GM15510 (cell line): ENCODE data around the gene KIF19.

Experiments used
- POLR2A ChIP-seq: IDR thresholded peaks from 3 replicates; pipeline ENCODE4 v1.6.1; 2011; ENCODE audit warnings: borderline replicate concordance; ENCODE audit not compliant: insufficient read length; ENCODE audit errors: extremely low read depth

KIF19 gene

DNA sequence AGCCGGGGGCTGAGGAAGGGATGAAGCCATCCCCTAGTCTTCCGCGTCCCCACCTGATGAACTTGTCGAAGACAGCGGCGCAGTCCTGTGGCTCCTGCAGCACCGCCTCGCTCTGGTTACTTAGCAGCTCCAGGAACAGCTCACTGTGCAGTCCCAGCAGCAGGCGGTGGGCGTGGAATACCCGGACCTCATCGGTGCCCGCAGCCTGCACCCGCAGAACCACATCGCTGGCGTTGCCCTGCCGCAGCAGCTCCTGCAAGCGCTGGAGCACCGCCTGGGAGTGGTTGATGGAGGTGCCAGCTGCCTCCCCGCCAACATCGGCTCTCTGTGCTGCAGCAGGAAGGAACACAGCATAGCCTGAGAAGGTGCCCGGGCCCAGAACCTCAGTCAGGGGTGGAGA is 33.9 kb downstream of the KIF19 start:
- TF ChIP-seq POLR2A = no peak

DNA sequence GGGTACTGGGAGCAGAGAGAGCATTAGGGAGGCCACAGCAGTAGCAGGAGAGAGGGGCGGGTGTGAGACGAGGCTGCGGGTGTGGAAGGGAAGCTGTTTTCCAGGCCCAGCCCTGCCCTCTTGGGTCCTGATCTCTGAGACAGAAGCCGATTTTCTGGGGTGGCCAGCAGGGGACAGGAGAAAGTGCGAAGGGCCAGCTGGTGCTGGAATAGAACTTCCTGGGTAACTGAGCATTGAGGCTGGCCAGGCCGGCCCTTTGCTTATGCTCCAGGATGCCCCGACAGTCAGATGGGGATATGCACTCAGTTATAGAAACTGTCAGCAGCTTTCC is 34.8 kb downstream of the KIF19 start:
- no peak for TF ChIP-seq POLR2A

DNA sequence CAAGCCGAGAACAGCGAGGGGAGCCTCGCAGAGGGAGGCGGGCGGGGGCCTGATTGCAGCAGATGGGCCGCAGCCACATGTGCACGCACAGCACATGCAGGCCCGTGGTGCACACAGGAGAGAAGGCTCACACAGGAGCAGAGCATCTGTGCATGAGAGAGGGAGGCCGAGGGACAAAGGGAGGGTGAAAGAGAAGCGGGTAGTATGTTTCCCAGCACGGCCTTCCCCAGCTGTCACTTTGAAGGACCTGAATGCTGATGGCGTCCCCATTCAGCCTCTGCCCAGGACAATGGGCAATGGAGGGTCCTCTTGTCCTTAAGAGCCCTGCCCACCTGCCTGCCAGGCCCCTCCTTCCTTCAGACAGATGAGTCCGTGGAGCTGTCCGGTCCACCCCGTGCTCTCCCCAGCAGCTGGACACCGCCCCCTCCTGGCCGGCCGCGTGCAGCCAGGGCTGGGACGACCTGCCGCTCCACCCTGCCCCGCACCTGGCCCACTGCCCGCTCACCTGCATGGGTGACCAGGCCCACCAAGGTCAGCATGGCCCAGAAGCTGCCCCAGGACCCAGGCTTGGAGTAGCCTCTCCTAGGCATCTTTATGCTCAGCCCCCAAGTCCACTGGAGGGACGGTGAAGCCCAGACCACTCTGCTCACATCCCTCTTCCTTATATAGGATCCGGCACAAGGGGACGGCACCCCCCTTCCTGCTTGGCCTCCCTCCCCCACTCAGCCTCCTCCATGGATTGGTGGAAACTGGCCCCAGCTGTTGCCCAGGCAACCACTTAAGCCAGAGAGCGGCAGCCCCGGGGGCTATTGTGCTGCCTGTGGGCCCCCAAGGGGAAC is 35.4 kb downstream of the KIF19 start, which contains the start of gene BTBD17:
Gene BTBD17 (minus strand): TSS at position 639 of the 839 bp plus-strand sequence. CDS start 49 bp downstream, at position 590.
- TF ChIP-seq POLR2A = no peak

DNA sequence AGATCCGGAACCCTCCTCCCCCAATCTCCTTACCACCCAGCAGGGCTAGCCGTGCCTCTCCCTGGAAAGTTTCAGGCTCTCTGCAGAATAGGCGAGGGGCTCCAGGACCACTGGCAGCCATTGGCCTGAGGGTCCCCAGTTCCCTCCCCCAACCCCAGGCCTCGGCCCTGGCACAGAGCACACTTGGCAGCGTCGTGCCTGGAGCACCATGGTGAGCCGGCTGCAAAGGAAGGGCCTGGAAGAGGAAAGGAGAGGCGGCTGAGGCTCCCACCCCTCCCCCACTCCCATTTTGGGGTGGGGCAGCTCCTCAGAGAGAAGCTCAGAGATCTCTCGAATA is 36.0 kb downstream of the KIF19 start:
- no peak for TF ChIP-seq POLR2A

DNA sequence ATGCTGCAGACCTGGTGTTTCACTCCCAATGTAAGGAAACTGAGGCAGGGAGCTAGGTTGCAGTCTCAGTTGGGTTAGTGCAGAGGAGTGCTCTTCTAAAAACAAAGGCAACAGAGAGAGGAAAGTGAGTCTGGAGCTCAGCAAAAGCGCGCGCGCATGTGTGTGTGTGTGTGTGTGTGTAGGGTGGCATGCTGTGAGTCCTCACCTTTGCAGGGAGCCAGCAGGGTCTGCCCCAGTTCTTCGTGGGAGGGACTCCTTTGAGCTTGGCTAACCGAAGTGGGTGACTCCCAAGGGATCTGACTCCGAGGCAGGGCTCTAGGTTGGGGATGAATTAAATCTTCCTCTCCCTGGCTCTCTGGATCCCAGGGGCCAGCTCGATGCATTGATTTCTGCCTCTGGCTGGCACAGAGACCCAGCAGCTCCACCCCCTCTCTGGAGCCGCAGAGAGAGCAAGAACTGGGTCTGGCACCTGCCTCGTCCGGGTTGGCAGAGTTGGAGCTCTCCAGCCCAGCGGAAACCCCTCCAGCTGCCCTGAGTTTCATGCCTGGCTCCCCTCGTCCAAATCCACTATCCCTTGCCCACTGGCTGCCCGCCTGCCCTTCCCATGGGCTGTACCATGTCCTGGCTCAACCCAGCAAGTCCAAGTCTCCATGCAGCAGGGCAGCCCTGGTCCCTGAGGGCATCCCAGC is 36.9 kb downstream of the KIF19 start:
- no peak for TF ChIP-seq POLR2A

DNA sequence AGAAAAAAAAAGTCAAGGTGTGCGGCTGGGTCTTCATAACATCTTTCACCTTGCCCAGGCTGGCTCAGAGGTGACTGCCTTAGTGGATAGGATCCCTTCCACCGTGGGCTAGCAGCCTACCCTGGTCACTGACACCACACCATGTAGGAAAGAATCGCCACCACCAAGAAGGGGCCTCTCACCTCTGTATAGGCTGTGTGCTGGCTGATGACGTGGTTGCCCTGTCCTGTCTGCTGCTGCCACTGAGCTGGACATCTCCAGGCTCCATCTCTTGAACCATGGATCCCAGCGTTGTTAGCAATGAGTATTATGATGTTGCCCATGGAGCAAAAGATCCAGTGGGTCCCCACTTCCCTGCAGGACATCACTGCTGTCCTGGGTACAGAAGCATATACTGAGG is 41.2 kb downstream of the KIF19 start, which contains the start of gene GPR142:
Gene GPR142 (plus strand): TSS at position 301 of the 400 bp plus-strand sequence. CDS start 2,035 bp downstream, outside the sequence.
- no peak for TF ChIP-seq POLR2A

DNA sequence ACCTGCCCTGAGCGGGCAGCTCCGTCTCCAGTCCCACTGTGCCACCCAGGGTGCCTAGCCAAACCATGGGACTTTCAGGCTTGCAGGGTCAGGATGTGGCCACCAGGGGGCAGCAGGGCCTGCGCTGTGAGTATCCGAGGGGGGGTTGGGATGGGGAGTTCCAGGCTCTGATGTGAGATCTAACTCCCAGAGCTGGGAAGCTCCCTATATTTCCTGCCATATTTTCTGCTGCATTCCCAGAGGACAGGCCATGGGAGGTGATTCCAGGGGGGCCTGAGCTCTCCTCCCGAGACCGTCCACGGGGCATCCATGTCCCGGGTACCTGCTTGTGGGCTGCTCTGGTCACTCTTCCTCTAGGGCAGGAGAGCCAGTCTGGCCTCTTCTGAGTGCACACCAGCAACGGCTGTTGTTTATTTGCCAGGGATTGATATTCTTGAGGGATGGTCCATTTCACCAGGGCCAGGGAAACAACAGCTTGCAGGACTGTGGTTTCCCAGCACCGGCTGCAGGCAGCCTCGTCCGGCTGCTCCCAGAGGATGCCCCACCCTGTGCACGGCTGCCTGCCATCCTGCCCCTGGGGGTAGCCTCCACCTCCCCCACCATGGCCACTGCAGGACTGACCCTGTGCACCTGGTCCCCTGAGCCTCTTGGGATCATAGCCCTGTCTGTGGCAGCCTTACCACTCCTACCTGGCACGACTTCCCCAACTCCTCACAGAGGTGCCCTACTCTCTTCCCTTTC is 42.5 kb downstream of the KIF19 start:
- TF ChIP-seq POLR2A = no peak

DNA sequence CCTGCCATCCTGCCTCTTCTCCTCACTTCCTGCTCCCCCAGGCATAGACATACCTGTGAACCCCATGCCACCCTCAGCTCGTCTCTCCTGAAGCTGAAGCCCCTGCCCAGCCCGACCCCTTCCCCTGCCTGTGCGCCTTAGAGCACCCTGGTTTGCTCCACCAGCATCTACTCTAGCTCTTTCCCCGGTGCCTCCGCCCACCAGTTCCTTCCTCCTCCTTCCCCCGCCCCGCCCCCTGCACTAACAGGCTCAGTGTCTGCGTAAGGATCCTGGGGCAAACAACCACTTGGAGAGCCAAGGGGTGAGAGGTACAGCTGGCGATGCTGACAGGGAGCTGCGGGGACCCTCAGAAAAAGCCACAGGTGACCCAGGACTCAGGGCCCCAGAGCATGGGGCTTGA is 43.2 kb downstream of the KIF19 start:
- no peak for TF ChIP-seq POLR2A

DNA sequence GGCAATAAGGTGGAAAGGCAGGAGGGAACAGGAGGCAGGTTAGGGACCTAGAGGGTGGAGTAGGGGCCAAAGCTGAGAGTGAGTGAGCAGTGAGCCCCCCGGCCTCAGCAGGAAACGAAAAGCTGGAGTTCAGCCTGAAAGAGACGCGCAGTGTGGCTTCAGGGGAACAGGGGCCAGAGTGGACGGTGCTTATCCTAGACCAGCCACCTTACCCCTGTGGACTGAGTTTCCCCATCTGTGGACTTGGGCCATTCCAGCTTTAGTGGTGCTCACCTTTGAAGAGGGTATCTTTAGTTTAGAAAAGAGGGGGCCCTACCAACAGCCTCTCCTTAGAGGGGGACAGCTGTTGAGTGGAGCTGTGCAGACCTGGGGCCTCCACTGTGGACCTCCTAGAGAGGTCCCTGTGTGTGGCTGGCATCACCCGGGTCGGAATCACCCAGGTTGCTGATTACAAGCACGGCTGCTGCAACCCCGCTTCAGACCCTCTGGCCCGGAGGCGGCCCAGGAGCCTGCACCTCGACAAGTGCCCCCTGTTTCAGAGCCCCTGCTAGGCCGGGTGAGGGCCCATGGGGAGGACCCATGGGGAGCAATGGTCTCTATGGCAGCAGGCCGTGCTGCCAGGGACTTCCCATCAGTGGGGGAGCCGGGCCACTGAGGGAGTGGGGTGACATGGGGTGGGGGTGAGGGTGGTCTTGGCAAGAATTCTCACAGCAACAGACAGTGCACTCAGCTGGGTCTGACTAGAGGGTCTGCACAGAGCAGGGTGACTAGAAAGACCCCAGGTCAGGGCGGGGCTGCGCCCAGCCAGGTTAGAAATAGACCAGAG is 43.9 kb downstream of the KIF19 start:
- no peak for TF ChIP-seq POLR2A

DNA sequence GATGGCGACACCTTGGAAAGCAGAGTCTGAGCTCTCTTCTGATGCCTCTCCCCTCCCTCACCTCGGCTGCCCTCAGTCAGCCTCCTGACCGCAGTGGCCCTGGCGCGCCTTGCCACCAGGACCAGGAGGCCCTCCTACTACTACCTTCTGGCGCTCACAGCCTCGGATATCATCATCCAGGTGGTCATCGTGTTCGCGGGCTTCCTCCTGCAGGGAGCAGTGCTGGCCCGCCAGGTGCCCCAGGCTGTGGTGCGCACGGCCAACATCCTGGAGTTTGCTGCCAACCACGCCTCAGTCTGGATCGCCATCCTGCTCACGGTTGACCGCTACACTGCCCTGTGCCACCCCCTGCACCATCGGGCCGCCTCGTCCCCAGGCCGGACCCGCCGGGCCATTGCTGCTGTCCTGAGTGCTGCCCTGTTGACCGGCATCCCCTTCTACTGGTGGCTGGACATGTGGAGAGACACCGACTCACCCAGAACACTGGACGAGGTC is 45.7 kb downstream of the KIF19 start:
- no peak for TF ChIP-seq POLR2A

DNA sequence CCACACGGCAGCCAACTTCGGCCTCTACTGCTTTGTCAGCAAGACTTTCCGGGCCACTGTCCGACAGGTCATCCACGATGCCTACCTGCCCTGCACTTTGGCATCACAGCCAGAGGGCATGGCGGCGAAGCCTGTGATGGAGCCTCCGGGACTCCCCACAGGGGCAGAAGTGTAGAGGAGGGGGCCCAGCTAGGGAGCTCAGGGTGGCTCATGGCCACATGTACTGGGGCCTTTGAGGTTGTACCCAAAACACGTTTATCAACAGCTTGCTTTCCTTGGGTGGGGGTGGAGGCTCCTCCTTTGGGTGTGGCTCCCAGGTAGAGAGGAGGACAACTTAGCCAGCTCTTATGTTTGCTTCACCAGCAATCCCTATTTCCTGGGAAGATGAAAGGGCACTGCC is 46.4 kb downstream of the KIF19 start:
- TF ChIP-seq POLR2A = no peak

DNA sequence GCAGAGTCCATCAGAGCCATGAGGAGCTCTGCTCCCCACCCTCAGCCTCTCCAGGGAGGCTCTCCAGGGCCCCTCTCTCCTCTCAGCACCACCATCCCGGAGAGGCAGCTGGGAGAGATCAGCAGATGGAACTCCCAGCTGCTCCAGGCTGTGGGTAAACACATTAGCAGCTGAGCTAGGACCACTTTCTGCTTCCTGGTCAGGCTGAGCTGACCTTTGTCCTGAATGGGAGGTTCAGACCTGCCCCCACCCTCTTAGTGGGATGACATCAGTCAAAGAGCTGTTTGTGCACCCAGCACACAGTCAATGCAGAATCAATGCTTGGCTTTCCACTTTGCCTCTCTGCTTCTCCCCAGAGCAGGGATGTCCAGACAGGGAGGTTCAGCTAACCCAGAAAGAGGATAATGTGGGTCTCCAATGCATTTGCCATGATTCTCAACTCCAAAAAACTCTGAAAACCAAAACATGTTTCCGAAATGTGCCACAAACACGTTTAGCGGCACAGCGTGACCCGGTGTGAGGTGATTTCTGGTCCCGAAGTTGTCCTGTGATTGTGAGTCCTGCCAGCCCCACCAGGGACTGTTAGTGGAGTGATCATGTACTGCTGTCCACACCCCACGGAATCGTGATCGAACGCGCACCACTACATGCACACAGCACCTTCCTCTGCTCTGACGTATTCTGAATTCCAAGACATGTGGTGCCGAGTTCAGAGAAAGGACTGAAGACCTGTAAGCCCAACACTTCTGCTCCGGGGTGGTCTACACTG is 48.0 kb downstream of the KIF19 start:
- TF ChIP-seq POLR2A = no peak

DNA sequence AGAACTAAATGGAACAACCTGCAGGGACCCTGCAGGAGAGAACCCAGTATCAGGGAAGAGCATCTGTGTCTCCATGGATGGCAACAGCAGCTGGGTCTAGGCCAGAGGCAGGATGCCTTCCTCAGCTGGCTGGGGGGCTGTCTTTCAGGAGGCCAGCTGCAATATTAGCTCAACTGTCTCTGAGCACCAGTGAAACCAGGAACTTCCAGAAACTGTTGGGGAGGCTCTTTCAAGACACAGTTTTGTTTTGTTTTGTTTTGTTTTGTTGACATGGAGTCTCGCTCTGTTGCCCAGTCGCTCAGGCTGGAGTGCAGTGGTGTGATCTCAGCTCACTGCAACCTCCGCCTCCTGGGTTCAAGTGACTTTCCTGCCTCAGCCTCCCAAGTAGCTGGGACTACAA is 48.8 kb downstream of the KIF19 start:
- TF ChIP-seq POLR2A = no peak
